SK-N-SH (cell line): Measurements from ENCODE around the gene DNAJC1. TPM values are rescaled to one million over a fixed set of nuclear protein-coding genes. Genes with fewer than 3 reads are reported as not detected.

Experiments
- CTCF ChIA-PET: fragments of 300-600, 350-600 bp; formaldehyde crosslinking; extraction: SDS; loops from one replicate; lab custom pipeline; 2021; lab: Yijun Ruan, JAX
- POLR2A ChIA-PET: fragments of 350-600 bp; sonication (Branson Sonifier 250); formaldehyde crosslinking; extraction: SDS; loops from one replicate; lab custom pipeline; 2020; ENCODE audit warnings: antibody characterized with exemption, inconsistent platforms; lab: Yijun Ruan, JAX
- DNase-seq: peaks from one replicate; pipeline ENCODE4 v3.0.0; 2012
- H2AFZ ChIP-seq: fragments of 200-600 bp; sonication (generic); 2 replicates; pipeline ENCODE4 v1.8.1; 2016; ENCODE audit warnings: antibody characterized with exemption, mild to moderate bottlenecking, low read depth
- H3F3A ChIP-seq: fragments of 200-600 bp; sonication (generic); replicated peaks from 2 replicates; pipeline ENCODE3; 2016; ENCODE audit warnings: antibody characterized with exemption, mild to moderate bottlenecking; ENCODE audit not compliant: insufficient read depth
- H3K27ac ChIP-seq, 2 experiments: fragments of 200-500 bp in 1 of 2; fragments of 200-600 bp in 1 of 2; sonication (Bioruptor generic) in 1 of 2; sonication (generic), shearing (Covaris generic) in 1 of 2; 2 replicates each; pipeline versions ENCODE4 v1.5.1 to v1.6.1; 2014 to 2016; ENCODE audit warnings: low read depth in 2 of 2, inconsistent platforms in 1 of 2, low read length in 1 of 2, mild to moderate bottlenecking in 1 of 2, mixed read lengths in 1 of 2
- H3K27me3 ChIP-seq: fragments of 200-600 bp; sonication (generic), shearing (Covaris generic); 2 replicates; pipeline ENCODE4 v1.6.1; 2016; ENCODE audit warnings: mixed run types; ENCODE audit not compliant: insufficient read depth
- H3K36me3 ChIP-seq, 2 experiments: fragments of 200-500 bp in 1 of 2; fragments of 200-600 bp in 1 of 2; sonication (Bioruptor generic) in 1 of 2; sonication (generic) in 1 of 2; replicated peaks in 1 of 2; 2 replicates each; pipeline versions ENCODE3 to v1.5.1; 2014 to 2016; ENCODE audit warnings: low read length in 1 of 2, mild to moderate bottlenecking in 1 of 2; ENCODE audit not compliant: insufficient read depth in 2 of 2, control insufficient read depth in 1 of 2
- H3K4me1 ChIP-seq, 2 experiments: fragments of 200-500 bp in 1 of 2; fragments of 200-600 bp in 1 of 2; sonication (Bioruptor generic) in 1 of 2; sonication (generic), shearing (Covaris generic) in 1 of 2; 2 replicates each; pipeline versions ENCODE4 v1.5.1 to v1.6.1; 2014 to 2016; ENCODE audit warnings: low read depth in 1 of 2, low read length in 1 of 2, mixed run types in 1 of 2; ENCODE audit not compliant: insufficient read depth in 2 of 2, control insufficient read depth in 1 of 2
- H3K4me2 ChIP-seq: fragments of 200-600 bp; sonication (generic), shearing (Covaris generic); 2 replicates; pipeline ENCODE4 v1.6.1; 2017; ENCODE audit warnings: mixed run types
- H3K4me3 ChIP-seq, 2 experiments: fragments of 200-500 bp in 1 of 2; fragments of 200-600 bp in 1 of 2; sonication (Bioruptor generic) in 1 of 2; sonication (generic), shearing (Covaris generic) in 1 of 2; 2 replicates each; pipeline versions ENCODE4 v1.5.1 to v1.8.1; 2014 to 2016; ENCODE audit warnings: low read depth in 2 of 2, inconsistent platforms in 1 of 2, low read length in 1 of 2, mild to moderate bottlenecking in 1 of 2, mixed read lengths in 1 of 2, moderate library complexity in 1 of 2
- H3K79me2 ChIP-seq: fragments of 200-600 bp; sonication (generic); 2 replicates; pipeline ENCODE4 v1.8.1; 2017; ENCODE audit warnings: mild to moderate bottlenecking; ENCODE audit not compliant: insufficient read depth
- H3K9ac ChIP-seq: fragments of 200-600 bp; sonication (generic); 2 replicates; pipeline ENCODE4 v1.6.1; 2017; ENCODE audit warnings: mixed run types
- H3K9me2 ChIP-seq: fragments of 200-600 bp; sonication (generic); 2 replicates; pipeline ENCODE4 v1.6.1; 2017; ENCODE audit warnings: mixed run types
- H3K9me3 ChIP-seq: fragments of 200-600 bp; sonication (generic); 2 replicates; pipeline ENCODE4 v1.6.1; 2017; ENCODE audit warnings: mixed run types, mild to moderate bottlenecking, moderate library complexity
- H4K20me1 ChIP-seq: fragments of 200-600 bp; sonication (generic); 2 replicates; pipeline ENCODE4 v1.6.1; 2017; ENCODE audit warnings: mild to moderate bottlenecking, mixed run types; ENCODE audit not compliant: insufficient read depth
- EP300 ChIP-seq, 2 experiments: IDR thresholded peaks; 2 replicates each; pipeline versions ENCODE4 v1.4.0 to v1.6.1; 2012; ENCODE audit warnings: borderline replicate concordance in 1 of 2, low read depth in 1 of 2, low read length in 1 of 2
- EZH2phosphoT487 ChIP-seq: fragments of 200-600 bp; sonication (generic); IDR thresholded peaks from 2 replicates; pipeline ENCODE4 v1.6.1; 2017; ENCODE audit warnings: low read depth, mixed run types, mild to moderate bottlenecking, antibody characterized with exemption, moderate library complexity, borderline replicate concordance
- FOSL2 ChIP-seq: IDR thresholded peaks from 2 replicates; pipeline ENCODE4 v1.4.0; 2012; ENCODE audit warnings: low read depth, mild to moderate bottlenecking, moderate library complexity, borderline replicate concordance
- FOXM1 ChIP-seq: IDR thresholded peaks from 2 replicates; pipeline ENCODE4 v1.4.0; 2012; ENCODE audit warnings: low read depth, mild to moderate bottlenecking
- JUND ChIP-seq: IDR thresholded peaks from 2 replicates; pipeline ENCODE4 v1.4.0; 2012
- NFIC ChIP-seq: IDR thresholded peaks from 2 replicates; pipeline ENCODE4 v1.4.0; 2012; ENCODE audit warnings: borderline replicate concordance
- POLR2AphosphoS5 ChIP-seq: IDR thresholded peaks from 2 replicates; pipeline ENCODE4 v1.6.1; 2012; ENCODE audit warnings: low read depth, low read length
- RCOR1 ChIP-seq: fragments of 150-350 bp; IDR thresholded peaks from 2 replicates; pipeline ENCODE4 v1.6.1; 2017; ENCODE audit warnings: antibody characterized with exemption, low read length
- RXRA ChIP-seq: IDR thresholded peaks from 2 replicates; pipeline ENCODE4 v1.4.0; 2012; ENCODE audit warnings: low read depth, mild to moderate bottlenecking, borderline replicate concordance
- SMC3 ChIP-seq: IDR thresholded peaks from 2 replicates; pipeline ENCODE4 v1.6.1; 2012; ENCODE audit warnings: low read depth, low read length, improper control_type of control experiment
- TCF12 ChIP-seq: IDR thresholded peaks from 2 replicates; pipeline ENCODE4 v1.4.0; 2012
- TEAD4 ChIP-seq: IDR thresholded peaks from 2 replicates; pipeline ENCODE4 v1.4.0; 2012; ENCODE audit warnings: mild to moderate bottlenecking, borderline replicate concordance; ENCODE audit not compliant: insufficient read depth
- WGBS: methylation state at CpG from one replicate; pipeline ENCODE4 v1.1.6; 2017; ENCODE audit warnings: low lambda C conversion rate; 5-methylcytosine and 5-hydroxymethylcytosine counted together
- polyA plus RNA-seq, 3 experiments: library from polyadenylated mRNA; depleted of rRNA; stranded (reverse); fragments of >200 nt; gene quantifications; 2 replicates each; pipeline ENCODE4 v1.2.3, GENCODE V29; 2012
- TF ChIP-seq, protein P1 (sequence below): IDR thresholded peaks from 2 replicates; pipeline ENCODE4; 2012

The DNAJC1 gene
- polyA plus RNA-seq, 1 of the 3 experiments (the other 2 are of a cell fraction): 9.3 TPM

DNA sequence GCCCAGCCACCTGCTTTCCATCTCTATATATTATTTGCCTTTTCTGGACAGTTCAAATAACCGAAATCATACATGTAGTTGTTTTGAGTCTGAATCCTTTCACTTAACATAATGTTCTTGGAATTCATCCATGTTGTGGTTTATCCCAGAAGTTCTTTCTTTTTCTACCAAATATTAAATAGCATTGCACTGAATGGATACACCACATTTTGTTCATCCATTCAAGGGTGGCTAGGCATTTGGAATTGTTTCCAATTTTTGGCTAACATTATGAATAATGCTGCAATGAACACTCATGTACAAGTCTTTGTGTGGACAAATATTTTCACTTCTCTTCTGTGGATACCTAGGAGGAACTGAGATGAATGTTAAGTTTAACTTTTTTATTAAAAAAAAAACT lies 18.0 kb downstream of the DNAJC1 start:
- H3K4me2 ChIP-seq: no peak overlapping the region
- no peak for DNase-seq
- H3K4me1 ChIP-seq: peaks cover 9 to 10% of the 10 kb centered on the region in 2 experiments; a peak in 3 of 4 replicates
- no peak overlapping the region for H3K27ac ChIP-seq
- peaks cover 18% of the 10 kb centered on the region for H3F3A ChIP-seq
- no peaks in the 10 kb centered on the region for H3K9me3 ChIP-seq
- ChIA-PET CTCF (no interaction called here), POLR2A (no interaction called here)
- no peaks in the 10 kb centered on the region for H4K20me1 ChIP-seq
- no peaks in the 10 kb centered on the region for H3K27me3 ChIP-seq
- no peak overlapping the region for H3K9ac ChIP-seq
- no peak overlapping the region for H2AFZ ChIP-seq
- TF ChIP-seq RXRA (no peak), RCOR1 (no peak)
- peaks cover 16% of the 10 kb centered on the region for H3K79me2 ChIP-seq
- H3K9me2 ChIP-seq: no peaks in the 10 kb centered on the region
- 100% methylated on average over 1 of the region's 1 CpG for WGBS
- H3K36me3 ChIP-seq: peaks cover 0 to 2% of the 10 kb centered on the region in 2 experiments
- no peak overlapping the region for H3K4me3 ChIP-seq

DNA sequence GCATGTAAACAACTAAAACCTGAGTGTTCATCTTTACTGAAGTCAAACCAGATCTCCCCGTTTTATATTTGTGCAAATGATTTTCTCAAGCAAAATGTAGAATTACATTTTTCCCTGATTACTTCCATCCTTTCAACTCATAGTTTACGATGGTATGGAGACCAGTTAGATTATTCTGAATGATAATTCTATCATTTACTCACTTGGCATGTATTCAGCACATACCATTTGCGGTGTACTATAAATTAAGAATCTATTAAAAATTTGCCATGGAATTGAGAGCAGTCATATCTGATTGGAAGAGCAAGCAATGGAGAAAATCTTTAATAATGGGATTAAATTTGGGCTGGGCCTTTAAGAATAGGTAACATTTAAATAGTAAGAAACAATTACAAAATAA lies 22.4 kb downstream of the DNAJC1 start:
- Histone ChIP-seq H3K79me2 (peaks cover 34% of the 10 kb centered on the region; the same call in 1 of the 2 replicates), H3K9me3 (no peaks in the 10 kb centered on the region), H3K4me3 (no peak overlapping the region), H3K4me2 (peak overlapping the region; percentile 12; the same call in 1 of the 2 replicates), H3K27ac (peak overlapping the region; percentile 38 to 65), H3K36me3 (peaks cover 0 to under 1% of the 10 kb centered on the region in 2 experiments), H3K9me2 (no peaks in the 10 kb centered on the region), H2AFZ (no peak overlapping the region), H3F3A (peaks cover 28% of the 10 kb centered on the region), H4K20me1 (no peaks in the 10 kb centered on the region), H3K9ac (no peak overlapping the region), H3K4me1 (peaks cover 23 to 26% of the 10 kb centered on the region in 2 experiments; a peak in 3 of 4 replicates), H3K27me3 (no peaks in the 10 kb centered on the region)
- WGBS: 15% methylated on average over 3 of the region's 3 CpGs
- ChIA-PET POLR2A (interaction anchor here (0.6 kb wide), 1 partner anchor 335 kb away, joined by 3 read pairs; no protein-coding TSS in a partner anchor), CTCF (interaction anchor here (1.0 kb wide), 1 partner anchor 1008 kb away, joined by 3 read pairs; no protein-coding TSS in a partner anchor)
- TF ChIP-seq FOXM1 (no peak), JUND (peak; percentile 51; the same call in 1 of the 2 replicates), TCF12 (peak; percentile 67), SMC3 (no peak), NFIC (peak; percentile 59; the same call in 1 of the 2 replicates), EP300 (IDR thresholded peaks at IDR 0.05; ENCODE audit: borderline replicate concordance in 1 of 2, low read depth in 1 of 2, low read length in 1 of 2) (peak; percentile 37 to 61; a peak in 2 of 4 replicates), POLR2AphosphoS5 (no peak), FOSL2 (0 out of 2 replicates have a peak, but pooled peaks have one; percentile 28), EZH2phosphoT487 (no peak), TEAD4 (peak; percentile 26; the same call in 1 of the 2 replicates)
- TF ChIP-seq, protein P1, sequence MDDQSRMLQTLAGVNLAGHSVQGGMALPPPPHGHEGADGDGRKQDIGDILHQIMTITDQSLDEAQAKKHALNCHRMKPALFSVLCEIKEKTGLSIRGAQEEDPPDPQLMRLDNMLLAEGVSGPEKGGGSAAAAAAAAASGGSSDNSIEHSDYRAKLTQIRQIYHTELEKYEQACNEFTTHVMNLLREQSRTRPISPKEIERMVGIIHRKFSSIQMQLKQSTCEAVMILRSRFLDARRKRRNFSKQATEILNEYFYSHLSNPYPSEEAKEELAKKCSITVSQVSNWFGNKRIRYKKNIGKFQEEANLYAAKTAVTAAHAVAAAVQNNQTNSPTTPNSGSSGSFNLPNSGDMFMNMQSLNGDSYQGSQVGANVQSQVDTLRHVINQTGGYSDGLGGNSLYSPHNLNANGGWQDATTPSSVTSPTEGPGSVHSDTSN: peak; percentile 61
- DNase-seq: no peak
